Endothelial cell of umbilical vein (primary cell): Measurements from ENCODE around the gene OPRM1. TPM values are rescaled to one million over a fixed set of nuclear protein-coding genes. Genes with fewer than 3 reads are reported as not detected.

Experiments used
- BruUV-seq: library from RNA; stranded (reverse); fragments of 400-500 nt; replicated peaks from 2 replicates; lab custom pipeline; 2021; lab: Mats Ljungman, UMichigan
- CTCF ChIA-PET: fragments of 300-600, 350-600 bp; sonication (Branson Sonifier 250); formaldehyde crosslinking; loops from one replicate; lab custom pipeline; 2021; ENCODE audit warnings: antibody characterized with exemption, inconsistent platforms; lab: Charles Lee
- POLR2A ChIA-PET: fragments of 300-600, 350-600 bp; sonication (Branson Sonifier 250); formaldehyde crosslinking; loops from one replicate; lab custom pipeline; 2021; ENCODE audit warnings: antibody characterized with exemption, inconsistent platforms; lab: Charles Lee
- DNase-seq: peaks from one replicate; pipeline ENCODE4 v3.0.0-alpha.2; 2011; ENCODE audit warnings: low read depth, low spot score
- FAIRE-seq: peaks from 2 replicates; lab custom pipeline; 2011; peaks lifted over from hg19 to GRCh38; lab: Jason Lieb, UNC
- H2AFZ ChIP-seq: 2 replicates; pipeline ENCODE4 v1.6.0; 2012; ENCODE audit warnings: low read depth, low read length, control low read depth, inconsistent platforms
- H3K27ac ChIP-seq: 2 replicates; pipeline ENCODE4 v1.5.1; 2011; ENCODE audit warnings: low read depth, mild to moderate bottlenecking, control low read depth, low read length, moderate library complexity; ENCODE audit not compliant: insufficient read depth
- H3K27me3 ChIP-seq, 2 experiments: 2 replicates each; pipeline versions ENCODE4 v1.6.0 to v1.6.1; 2011; ENCODE audit warnings: low read length in 2 of 2, mixed read lengths in 1 of 2; ENCODE audit not compliant: control insufficient read depth in 2 of 2, insufficient read depth in 2 of 2
- H3K36me3 ChIP-seq, 2 experiments: 2 replicates in 1 of 2; 3 replicates in 1 of 2; pipeline ENCODE4 v1.5.1; 2011; ENCODE audit warnings: low read length in 2 of 2, mild to moderate bottlenecking in 1 of 2, moderate library complexity in 1 of 2; ENCODE audit not compliant: control insufficient read depth in 2 of 2, insufficient read depth in 2 of 2; ENCODE audit errors: extremely low read depth in 1 of 2
- H3K4me1 ChIP-seq: 3 replicates; pipeline ENCODE4 v1.5.1; 2011; ENCODE audit warnings: mild to moderate bottlenecking, low read length; ENCODE audit not compliant: control insufficient read depth, insufficient read depth; ENCODE audit errors: extremely low read depth
- H3K4me2 ChIP-seq: 2 replicates; pipeline ENCODE4 v1.6.1; 2011; ENCODE audit warnings: low read length, control low read depth, mixed read lengths; ENCODE audit not compliant: insufficient read depth
- H3K4me3 ChIP-seq, 3 experiments: fragments of 200-600 bp in 1 of 3; sonication (generic), shearing (Covaris generic) in 1 of 3; replicated peaks in 1 of 3; 2 replicates each; pipeline ENCODE4 v1.5.1; 2011 to 2016; ENCODE audit warnings: control low read depth in 3 of 3, low read length in 3 of 3, mild to moderate bottlenecking in 2 of 3, inconsistent platforms in 1 of 3, low read depth in 1 of 3, moderate library complexity in 1 of 3; ENCODE audit not compliant: insufficient read depth in 1 of 3
- H3K79me2 ChIP-seq: 2 replicates; pipeline ENCODE4 v1.6.0; 2012; ENCODE audit warnings: low read length, inconsistent platforms; ENCODE audit not compliant: control insufficient read depth, insufficient read depth
- H3K9ac ChIP-seq: replicated peaks from 2 replicates; pipeline ENCODE3; 2011; ENCODE audit warnings: low read length, control low read depth; ENCODE audit not compliant: insufficient read depth; ENCODE audit errors: extremely low read depth
- H3K9me1 ChIP-seq: replicated peaks from 3 replicates; pipeline ENCODE4 v1.6.0; 2011; ENCODE audit warnings: mild to moderate bottlenecking, low read length; ENCODE audit not compliant: control insufficient read depth, insufficient read depth; ENCODE audit errors: extremely low read depth
- H3K9me3 ChIP-seq: replicated peaks from 2 replicates; pipeline ENCODE4 v1.5.1; 2012; ENCODE audit warnings: low read length, inconsistent platforms; ENCODE audit not compliant: control insufficient read depth, insufficient read depth
- H4K20me1 ChIP-seq: replicated peaks from 2 replicates; pipeline ENCODE3; 2011; ENCODE audit warnings: mild to moderate bottlenecking, low read length; ENCODE audit not compliant: control insufficient read depth, insufficient read depth; ENCODE audit errors: extremely low read depth
- CTCF ChIP-seq, 2 donors: IDR thresholded peaks; 1 replicate in 1 of 2; 2 replicates in 1 of 2; pipeline ENCODE4 v1.5.1; 2011; ENCODE audit warnings: low read length in 2 of 2, mild to moderate bottlenecking in 2 of 2, moderate library complexity in 2 of 2, control low read depth in 1 of 2, inconsistent platforms in 1 of 2, low read depth in 1 of 2; ENCODE audit not compliant: insufficient read depth in 1 of 2; ENCODE audit errors: extremely low read depth in 1 of 2
- EZH2 ChIP-seq: IDR thresholded peaks from 2 replicates; pipeline ENCODE4 v1.6.1; 2012; ENCODE audit warnings: borderline replicate concordance, low read depth, mild to moderate bottlenecking, moderate library complexity, low read length, inconsistent platforms; ENCODE audit not compliant: severe bottlenecking
- FOS ChIP-seq: IDR thresholded peaks from 2 replicates; pipeline ENCODE4 v1.6.1; 2011; ENCODE audit warnings: mild to moderate bottlenecking, low read length, moderate library complexity, borderline replicate concordance; ENCODE audit not compliant: insufficient read depth
- GATA2 ChIP-seq: IDR thresholded peaks from 2 replicates; pipeline ENCODE4 v1.7.0; 2011; ENCODE audit warnings: low read depth, mild to moderate bottlenecking, moderate library complexity, mixed read lengths, low read length; ENCODE audit not compliant: insufficient read length, insufficient read depth
- JUN ChIP-seq: IDR thresholded peaks from 2 replicates; pipeline ENCODE4 v1.6.1; 2011; ENCODE audit warnings: borderline replicate concordance, low read depth; ENCODE audit not compliant: insufficient read length, insufficient read depth
- MYC ChIP-seq: IDR thresholded peaks from one replicate; pipeline ENCODE4 v1.6.1; 2011; ENCODE audit warnings: mild to moderate bottlenecking, low read depth, low read length
- POLR2A ChIP-seq: IDR thresholded peaks from 2 replicates; pipeline ENCODE4 v1.6.1; 2012; ENCODE audit warnings: low read depth, mild to moderate bottlenecking, control low read depth, low read length
- POLR2AphosphoS5 ChIP-seq: IDR thresholded peaks from 2 replicates; pipeline ENCODE4 v1.6.1; 2012; ENCODE audit warnings: low read depth, mild to moderate bottlenecking, control low read depth, low read length, moderate library complexity; ENCODE audit not compliant: insufficient read depth
- dilution Hi-C: fragments of 300-500 bp; cut with MboI; formaldehyde crosslinking; loops from one replicate; pipeline ENCODE4 v1.15.0; 2019; ENCODE audit warnings: low sequenced_read_pairs; ENCODE audit not compliant: extremely low pct_ligation_motif_present
- intact Hi-C: fragments of 100-400 bp; cut with micrococcal nuclease; formaldehyde crosslinking; loops from one replicate; pipeline ENCODE4 v1.10.0; 2022
- polyA plus RNA-seq, 4 experiments: library from polyadenylated mRNA; depleted of rRNA in 3 of 4; stranded (reverse) in 3 of 4; unstranded in 1 of 4; fragments of >200 nt; gene quantifications; 2 replicates each; pipeline versions ENCODE4 v1.2.1 to v1.2.3, GENCODE V29; 2011 to 2012; ENCODE audit warnings: missing spikeins in 1 of 4
- total RNA-seq: library from RNA; stranded (reverse); gene quantifications from 2 replicates; pipeline ENCODE4 v1.2.3, GENCODE V29; 2021
- TF ChIP-seq, protein P1 (sequence below): IDR thresholded peaks from 2 replicates; pipeline ENCODE4 v1.6.1; 2011; ENCODE audit not compliant: insufficient read depth, insufficient read length

OPRM1 gene
- total and polyA plus RNA-seq, 2 donors (not counting 3 experiments of a cell fraction or from before 2014, with no cell fraction given): not detected

GRCh38 chr6:154056536-154056935, 17.5 kb downstream of the OPRM1 start:
- DNase-seq (no peak), FAIRE-seq (no peak)
- no peak overlapping the region for H3K4me3 ChIP-seq
- no peak overlapping the region for H3K27ac ChIP-seq
- dilution Hi-C loops (no loop called here), intact Hi-C loops (no loop called here)
- no peaks in the 10 kb centered on the region for H4K20me1 ChIP-seq
- H3K4me2 ChIP-seq: no peak overlapping the region
- H3K9ac ChIP-seq: no peak overlapping the region
- no peaks in the 10 kb centered on the region for H3K79me2 ChIP-seq
- no peaks in the 10 kb centered on the region for H3K4me1 ChIP-seq
- no peak overlapping the region for H2AFZ ChIP-seq
- no peaks in the 10 kb centered on the region for H3K36me3 ChIP-seq
- BruUV-seq: no TSS peak
- ChIA-PET CTCF (no interaction called here), POLR2A (no interaction called here)
- no peaks in the 10 kb centered on the region for H3K9me1 ChIP-seq
- no peaks in the 10 kb centered on the region for H3K27me3 ChIP-seq
- no peaks in the 10 kb centered on the region for H3K9me3 ChIP-seq
- no peak for TF ChIP-seq GATA2
- no peak for TF ChIP-seq MYC
- TF ChIP-seq JUN: no peak
- TF ChIP-seq POLR2AphosphoS5: no peak
- TF ChIP-seq, protein P1, sequence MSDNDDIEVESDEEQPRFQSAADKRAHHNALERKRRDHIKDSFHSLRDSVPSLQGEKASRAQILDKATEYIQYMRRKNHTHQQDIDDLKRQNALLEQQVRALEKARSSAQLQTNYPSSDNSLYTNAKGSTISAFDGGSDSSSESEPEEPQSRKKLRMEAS: no peak
- TF ChIP-seq CTCF (IDR thresholded peaks at IDR 0.05; ENCODE audit: extremely low read depth in 1 of 2, insufficient read depth in 1 of 2, low read depth in 1 of 2, low read length in 2 of 2): no peak
- TF ChIP-seq POLR2A: no peak
- no peak for TF ChIP-seq FOS
- no peak for TF ChIP-seq EZH2
